Erythroblast (primary cell): ENCODE results near the gene NLGN3.

Experiments used
- GATA1 ChIP-seq: IDR thresholded peaks from 2 replicates; pipeline ENCODE4 v1.6.1; 2011; ENCODE audit warnings: low read depth, mild to moderate bottlenecking, control low read depth, low read length, moderate library complexity
- POLR2A ChIP-seq: IDR thresholded peaks from 2 replicates; pipeline ENCODE4 v1.6.1; 2011; ENCODE audit warnings: mild to moderate bottlenecking, low read length

GRCh38 chrX:71140440-71140839 is 4.2 kb upstream of the NLGN3 start:
- TF ChIP-seq POLR2A (no peak), GATA1 (no peak)
